NCI-H2107 treated with DMSO at 0.1 percent for 48 hours (cell line): Measurements from ENCODE around the gene GSG1L.

ENCODE experiments used
- DNase-seq: peaks from one replicate; lab custom pipeline; 2025; ENCODE audit not compliant: unreplicated experiment; lab: John Stamatoyannopoulos, UW

Gene GSG1L

GRCh38 chr16:28064706-28065249, 1.3 kb upstream of the GSG1L start:
- DNase-seq: no peak

- DNase-seq: no peak
Observed at GRCh38 chr16:28064150-28064549, 636 bp upstream of the GSG1L start.

- no peak for DNase-seq
Observed at GRCh38 chr16:28062847-28063521, 530 bp downstream of the GSG1L start.

- DNase-seq: no peak
Observed at GRCh38 chr16:28062261-28062846, 1.2 kb downstream of the GSG1L start.

- no peak for DNase-seq
Observed at GRCh38 chr16:28061352-28062101, 2.0 kb downstream of the GSG1L start.

- DNase-seq: no peak
Observed at GRCh38 chr16:28059841-28060575, 3.5 kb downstream of the GSG1L start.

- DNase-seq: no peak
Observed at GRCh38 chr16:28058839-28059589, 4.5 kb downstream of the GSG1L start.

- no peak for DNase-seq
Observed at GRCh38 chr16:28057949-28058348, 5.6 kb downstream of the GSG1L start.

GRCh38 chr16:28053461-28053860, 10.1 kb downstream of the GSG1L start:
- no peak for DNase-seq

- no peak for DNase-seq
Observed at GRCh38 chr16:28052274-28053128, 11.0 kb downstream of the GSG1L start.

GRCh38 chr16:28051486-28051885, 12.0 kb downstream of the GSG1L start:
- no peak for DNase-seq

GRCh38 chr16:28042811-28043210, 20.7 kb downstream of the GSG1L start:
- no peak for DNase-seq

- DNase-seq: no peak
Observed at GRCh38 chr16:28041615-28042014, 21.9 kb downstream of the GSG1L start.

- no peak for DNase-seq
Observed at GRCh38 chr16:28040039-28040438, 23.5 kb downstream of the GSG1L start.

- no peak for DNase-seq
Observed at GRCh38 chr16:28039493-28039892, 24.0 kb downstream of the GSG1L start.

- no peak for DNase-seq
Observed at GRCh38 chr16:28038409-28038808, 25.1 kb downstream of the GSG1L start.

- no peak for DNase-seq
Observed at GRCh38 chr16:28035866-28036393, 27.6 kb downstream of the GSG1L start.

GRCh38 chr16:28033870-28034269, 29.6 kb downstream of the GSG1L start:
- no peak for DNase-seq

- no peak for DNase-seq
Observed at GRCh38 chr16:28029387-28030002, 34.0 kb downstream of the GSG1L start.
